Upper lobe of left lung (tissue), 4 donors: Measurements from ENCODE around the gene GARNL3.

Experiments used
- CTCF ChIP-seq, 6 experiments: fragments of 450-650 bp in 4 of 6; fragments of 200-600 bp in 2 of 6; sonication (generic) in 2 of 6; IDR thresholded peaks; one replicate each; pipeline ENCODE4 v1.5.1; 2016 to 2019; ENCODE audit warnings: antibody characterized with exemption in 6 of 6
- EP300 ChIP-seq, 4 donors: sonication (generic); formaldehyde crosslinking; IDR thresholded peaks; one replicate each; pipeline ENCODE4 v1.5.1; 2017; ENCODE audit warnings: antibody characterized with exemption in 4 of 4, control low read depth in 2 of 4
- POLR2A ChIP-seq, 4 donors: fragments of 450-650 bp; IDR thresholded peaks; one replicate each; pipeline ENCODE4 v1.5.1; 2016 to 2017; ENCODE audit warnings: antibody characterized with exemption in 4 of 4, mild to moderate bottlenecking in 2 of 4
- POLR2AphosphoS5 ChIP-seq, 2 donors: sonication (generic); formaldehyde crosslinking; IDR thresholded peaks; one replicate each; pipeline ENCODE4 v1.5.1; 2017; ENCODE audit warnings: antibody characterized with exemption in 2 of 2

- TF ChIP-seq EP300 (IDR thresholded peaks at IDR 0.05) (no peak), CTCF (IDR thresholded peaks at IDR 0.05) (no peak), POLR2A (IDR thresholded peaks at IDR 0.05) (no peak), POLR2AphosphoS5 (IDR thresholded peaks at IDR 0.05) (no peak)
Measured at GRCh38 chr9:127404631-127405030, 140.1 kb downstream of the GARNL3 start.
